Liver (tissue), 3 donors: ENCODE data around the gene CALML5.

Experiments
- EGR1 ChIP-seq, 2 donors: IDR thresholded peaks; 2 replicates each; pipeline ENCODE4 v1.6.1; 2016 to 2018; ENCODE audit warnings: antibody characterized with exemption in 2 of 2, low read depth in 2 of 2
- FOXA1 ChIP-seq: IDR thresholded peaks from 2 replicates; pipeline ENCODE4 v1.6.1; 2016; ENCODE audit warnings: antibody characterized with exemption
- FOXA2 ChIP-seq: IDR thresholded peaks from 2 replicates; pipeline ENCODE4 v1.6.1; 2016; ENCODE audit warnings: antibody characterized with exemption
- JUND ChIP-seq, 2 donors: IDR thresholded peaks; 2 replicates each; pipeline ENCODE4 v1.6.1; 2016; ENCODE audit warnings: antibody characterized with exemption in 2 of 2
- NR2F2 ChIP-seq: IDR thresholded peaks from 2 replicates; pipeline ENCODE4 v1.6.1; 2016; ENCODE audit warnings: antibody characterized with exemption
- RAD21 ChIP-seq, 2 donors: IDR thresholded peaks; 2 replicates each; pipeline ENCODE4 v1.6.1; 2016; ENCODE audit warnings: antibody characterized with exemption in 2 of 2, mild to moderate bottlenecking in 2 of 2
- SP1 ChIP-seq: IDR thresholded peaks from 2 replicates; pipeline ENCODE4 v1.6.1; 2018; ENCODE audit warnings: antibody characterized with exemption, mild to moderate bottlenecking
- TAF1 ChIP-seq: conservative IDR thresholded peaks from 2 replicates; pipeline ENCODE4 v1.6.1; 2016; ENCODE audit warnings: antibody characterized with exemption, mild to moderate bottlenecking
- YY1 ChIP-seq: IDR thresholded peaks from 2 replicates; pipeline ENCODE4 v1.6.1; 2016; ENCODE audit warnings: antibody characterized with exemption, mild to moderate bottlenecking
- TF ChIP-seq, protein P1 (sequence below): fragments of 150-350 bp; IDR thresholded peaks from 2 replicates; pipeline ENCODE4 v1.5.1; 2017; ENCODE audit warnings: improper control_type of control experiment, low read depth, low read length; ENCODE audit not compliant: missing input control
- TF ChIP-seq, protein P2 (sequence below): IDR thresholded peaks from 2 replicates; pipeline ENCODE4 v1.6.1; 2016; ENCODE audit warnings: antibody characterized with exemption
- TF ChIP-seq, protein P3 (sequence below): IDR thresholded peaks from 2 replicates; pipeline ENCODE4 v1.6.1; 2016; ENCODE audit warnings: antibody characterized with exemption, mild to moderate bottlenecking
- donor health status: healthy.
- donor health status: healthy.

DNA sequence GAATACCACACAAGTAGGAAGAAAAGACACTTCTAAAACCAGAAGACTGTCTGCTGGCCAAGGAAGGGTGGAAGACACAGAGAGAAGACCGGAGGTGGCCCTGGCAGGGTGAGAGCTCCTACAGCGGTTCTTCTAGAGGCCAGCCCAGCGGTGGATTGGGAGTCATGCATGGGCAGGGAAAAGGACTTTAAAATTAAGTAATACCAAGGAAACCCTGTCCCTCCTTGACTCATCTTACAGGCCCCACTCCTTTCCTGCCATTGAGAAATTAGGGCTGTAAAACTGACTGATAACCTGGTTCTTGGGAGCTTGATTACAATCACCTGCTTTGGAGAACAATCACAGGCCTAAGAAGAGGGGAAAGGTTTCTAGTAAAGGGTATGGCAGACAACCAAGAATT lies 41.5 kb upstream of the CALML5 start:
- TF ChIP-seq, protein P1, sequence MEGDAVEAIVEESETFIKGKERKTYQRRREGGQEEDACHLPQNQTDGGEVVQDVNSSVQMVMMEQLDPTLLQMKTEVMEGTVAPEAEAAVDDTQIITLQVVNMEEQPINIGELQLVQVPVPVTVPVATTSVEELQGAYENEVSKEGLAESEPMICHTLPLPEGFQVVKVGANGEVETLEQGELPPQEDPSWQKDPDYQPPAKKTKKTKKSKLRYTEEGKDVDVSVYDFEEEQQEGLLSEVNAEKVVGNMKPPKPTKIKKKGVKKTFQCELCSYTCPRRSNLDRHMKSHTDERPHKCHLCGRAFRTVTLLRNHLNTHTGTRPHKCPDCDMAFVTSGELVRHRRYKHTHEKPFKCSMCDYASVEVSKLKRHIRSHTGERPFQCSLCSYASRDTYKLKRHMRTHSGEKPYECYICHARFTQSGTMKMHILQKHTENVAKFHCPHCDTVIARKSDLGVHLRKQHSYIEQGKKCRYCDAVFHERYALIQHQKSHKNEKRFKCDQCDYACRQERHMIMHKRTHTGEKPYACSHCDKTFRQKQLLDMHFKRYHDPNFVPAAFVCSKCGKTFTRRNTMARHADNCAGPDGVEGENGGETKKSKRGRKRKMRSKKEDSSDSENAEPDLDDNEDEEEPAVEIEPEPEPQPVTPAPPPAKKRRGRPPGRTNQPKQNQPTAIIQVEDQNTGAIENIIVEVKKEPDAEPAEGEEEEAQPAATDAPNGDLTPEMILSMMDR = no peak
- TF ChIP-seq TAF1 (no peak), SP1 (no peak), NR2F2 (no peak), JUND (IDR thresholded peaks at IDR 0.05) (no peak), FOXA1 (no peak), FOXA2 (no peak), EGR1 (IDR thresholded peaks at IDR 0.05; ENCODE audit: low read depth in 2 of 2) (no peak), RAD21 (IDR thresholded peaks at IDR 0.05) (no peak), YY1 (no peak)
- TF ChIP-seq, protein P2, sequence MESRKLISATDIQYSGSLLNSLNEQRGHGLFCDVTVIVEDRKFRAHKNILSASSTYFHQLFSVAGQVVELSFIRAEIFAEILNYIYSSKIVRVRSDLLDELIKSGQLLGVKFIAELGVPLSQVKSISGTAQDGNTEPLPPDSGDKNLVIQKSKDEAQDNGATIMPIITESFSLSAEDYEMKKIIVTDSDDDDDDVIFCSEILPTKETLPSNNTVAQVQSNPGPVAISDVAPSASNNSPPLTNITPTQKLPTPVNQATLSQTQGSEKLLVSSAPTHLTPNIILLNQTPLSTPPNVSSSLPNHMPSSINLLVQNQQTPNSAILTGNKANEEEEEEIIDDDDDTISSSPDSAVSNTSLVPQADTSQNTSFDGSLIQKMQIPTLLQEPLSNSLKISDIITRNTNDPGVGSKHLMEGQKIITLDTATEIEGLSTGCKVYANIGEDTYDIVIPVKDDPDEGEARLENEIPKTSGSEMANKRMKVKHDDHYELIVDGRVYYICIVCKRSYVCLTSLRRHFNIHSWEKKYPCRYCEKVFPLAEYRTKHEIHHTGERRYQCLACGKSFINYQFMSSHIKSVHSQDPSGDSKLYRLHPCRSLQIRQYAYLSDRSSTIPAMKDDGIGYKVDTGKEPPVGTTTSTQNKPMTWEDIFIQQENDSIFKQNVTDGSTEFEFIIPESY = no peak
- TF ChIP-seq, protein P3, sequence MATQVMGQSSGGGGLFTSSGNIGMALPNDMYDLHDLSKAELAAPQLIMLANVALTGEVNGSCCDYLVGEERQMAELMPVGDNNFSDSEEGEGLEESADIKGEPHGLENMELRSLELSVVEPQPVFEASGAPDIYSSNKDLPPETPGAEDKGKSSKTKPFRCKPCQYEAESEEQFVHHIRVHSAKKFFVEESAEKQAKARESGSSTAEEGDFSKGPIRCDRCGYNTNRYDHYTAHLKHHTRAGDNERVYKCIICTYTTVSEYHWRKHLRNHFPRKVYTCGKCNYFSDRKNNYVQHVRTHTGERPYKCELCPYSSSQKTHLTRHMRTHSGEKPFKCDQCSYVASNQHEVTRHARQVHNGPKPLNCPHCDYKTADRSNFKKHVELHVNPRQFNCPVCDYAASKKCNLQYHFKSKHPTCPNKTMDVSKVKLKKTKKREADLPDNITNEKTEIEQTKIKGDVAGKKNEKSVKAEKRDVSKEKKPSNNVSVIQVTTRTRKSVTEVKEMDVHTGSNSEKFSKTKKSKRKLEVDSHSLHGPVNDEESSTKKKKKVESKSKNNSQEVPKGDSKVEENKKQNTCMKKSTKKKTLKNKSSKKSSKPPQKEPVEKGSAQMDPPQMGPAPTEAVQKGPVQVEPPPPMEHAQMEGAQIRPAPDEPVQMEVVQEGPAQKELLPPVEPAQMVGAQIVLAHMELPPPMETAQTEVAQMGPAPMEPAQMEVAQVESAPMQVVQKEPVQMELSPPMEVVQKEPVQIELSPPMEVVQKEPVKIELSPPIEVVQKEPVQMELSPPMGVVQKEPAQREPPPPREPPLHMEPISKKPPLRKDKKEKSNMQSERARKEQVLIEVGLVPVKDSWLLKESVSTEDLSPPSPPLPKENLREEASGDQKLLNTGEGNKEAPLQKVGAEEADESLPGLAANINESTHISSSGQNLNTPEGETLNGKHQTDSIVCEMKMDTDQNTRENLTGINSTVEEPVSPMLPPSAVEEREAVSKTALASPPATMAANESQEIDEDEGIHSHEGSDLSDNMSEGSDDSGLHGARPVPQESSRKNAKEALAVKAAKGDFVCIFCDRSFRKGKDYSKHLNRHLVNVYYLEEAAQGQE = no peak
